ENCODE data around the gene CHRNB2. TPM values are rescaled to one million over a fixed set of nuclear protein-coding genes. Genes with fewer than 3 reads are reported as not detected.

Gene CHRNB2
- polyA plus RNA-seq, 1 donor (not counting 4 experiments of a cell fraction or from before 2014, with no cell fraction given) = 0.09 TPM

DNA sequence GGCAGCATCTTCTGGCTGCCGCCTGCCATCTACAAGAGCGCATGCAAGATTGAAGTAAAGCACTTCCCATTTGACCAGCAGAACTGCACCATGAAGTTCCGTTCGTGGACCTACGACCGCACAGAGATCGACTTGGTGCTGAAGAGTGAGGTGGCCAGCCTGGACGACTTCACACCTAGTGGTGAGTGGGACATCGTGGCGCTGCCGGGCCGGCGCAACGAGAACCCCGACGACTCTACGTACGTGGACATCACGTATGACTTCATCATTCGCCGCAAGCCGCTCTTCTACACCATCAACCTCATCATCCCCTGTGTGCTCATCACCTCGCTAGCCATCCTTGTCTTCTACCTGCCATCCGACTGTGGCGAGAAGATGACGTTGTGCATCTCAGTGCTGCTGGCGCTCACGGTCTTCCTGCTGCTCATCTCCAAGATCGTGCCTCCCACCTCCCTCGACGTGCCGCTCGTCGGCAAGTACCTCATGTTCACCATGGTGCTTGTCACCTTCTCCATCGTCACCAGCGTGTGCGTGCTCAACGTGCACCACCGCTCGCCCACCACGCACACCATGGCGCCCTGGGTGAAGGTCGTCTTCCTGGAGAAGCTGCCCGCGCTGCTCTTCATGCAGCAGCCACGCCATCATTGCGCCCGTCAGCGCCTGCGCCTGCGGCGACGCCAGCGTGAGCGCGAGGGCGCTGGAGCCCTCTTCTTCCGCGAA, 3.8 kb downstream of the CHRNB2 start:
- dilution Hi-C loops (cut with MboI; ENCODE audit: extremely low pct_ligation_motif_present, low sequenced_read_pairs) = no loop called here
- Histone ChIP-seq H3K9me1 (ENCODE audit: control insufficient read depth, extremely low read depth, insufficient read depth, low read length) (no peaks in the 10 kb centered on the region), H3K27ac (ENCODE audit: control insufficient read depth, insufficient read depth, low read length) (no peak overlapping the region), H3K79me2 (ENCODE audit: control insufficient read depth, insufficient read depth, low read length) (no peaks in the 10 kb centered on the region), H3K27me3 (ENCODE audit: control insufficient read depth, extremely low read depth, insufficient read depth, low read length) (peaks cover 18% of the 10 kb centered on the region), H2AFZ (ENCODE audit: control insufficient read depth, low read length) (no peak overlapping the region), H4K20me1 (ENCODE audit: control insufficient read depth, extremely low read depth, insufficient read depth, low read length) (no peaks in the 10 kb centered on the region), H3K4me3 (ENCODE audit: control insufficient read depth in 2 of 3, extremely low read depth in 1 of 3, insufficient read depth in 2 of 3, low read depth in 1 of 3, low read length in 3 of 3) (no peak overlapping the region), H3K4me1 (ENCODE audit: control insufficient read depth, extremely low read depth, insufficient read depth, low read length) (peaks cover 3% of the 10 kb centered on the region), H3K9ac (ENCODE audit: control insufficient read depth, extremely low read depth, insufficient read depth, low read length) (no peak overlapping the region), H3K36me3 (ENCODE audit: control insufficient read depth in 2 of 2, extremely low read depth in 1 of 2, insufficient read depth in 2 of 2, low read length in 2 of 2) (no peaks in the 10 kb centered on the region), H3K4me2 (ENCODE audit: control insufficient read depth, extremely low read depth, insufficient read depth, low read depth, low read length) (no peak overlapping the region), H3K9me3 (ENCODE audit: control insufficient read depth, low read depth, low read length) (no peaks in the 10 kb centered on the region)
- FAIRE-seq = no peak
- no peak for DNase-seq (ENCODE audit: low read depth, low spot score)
- TF ChIP-seq EZH2 (IDR thresholded peaks at IDR 0.05; ENCODE audit: low read length) = no peak
- TF ChIP-seq, protein P1, sequence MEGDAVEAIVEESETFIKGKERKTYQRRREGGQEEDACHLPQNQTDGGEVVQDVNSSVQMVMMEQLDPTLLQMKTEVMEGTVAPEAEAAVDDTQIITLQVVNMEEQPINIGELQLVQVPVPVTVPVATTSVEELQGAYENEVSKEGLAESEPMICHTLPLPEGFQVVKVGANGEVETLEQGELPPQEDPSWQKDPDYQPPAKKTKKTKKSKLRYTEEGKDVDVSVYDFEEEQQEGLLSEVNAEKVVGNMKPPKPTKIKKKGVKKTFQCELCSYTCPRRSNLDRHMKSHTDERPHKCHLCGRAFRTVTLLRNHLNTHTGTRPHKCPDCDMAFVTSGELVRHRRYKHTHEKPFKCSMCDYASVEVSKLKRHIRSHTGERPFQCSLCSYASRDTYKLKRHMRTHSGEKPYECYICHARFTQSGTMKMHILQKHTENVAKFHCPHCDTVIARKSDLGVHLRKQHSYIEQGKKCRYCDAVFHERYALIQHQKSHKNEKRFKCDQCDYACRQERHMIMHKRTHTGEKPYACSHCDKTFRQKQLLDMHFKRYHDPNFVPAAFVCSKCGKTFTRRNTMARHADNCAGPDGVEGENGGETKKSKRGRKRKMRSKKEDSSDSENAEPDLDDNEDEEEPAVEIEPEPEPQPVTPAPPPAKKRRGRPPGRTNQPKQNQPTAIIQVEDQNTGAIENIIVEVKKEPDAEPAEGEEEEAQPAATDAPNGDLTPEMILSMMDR (optimal IDR thresholded peaks at IDR 0.05 in 1 of 3, IDR thresholded peaks at IDR 0.05 in 1 of 3, conservative IDR thresholded peaks at IDR 0.05 in 1 of 3; ENCODE audit: extremely low read depth in 1 of 3, insufficient read depth in 2 of 3, low read length in 3 of 3) = no peak

DNA sequence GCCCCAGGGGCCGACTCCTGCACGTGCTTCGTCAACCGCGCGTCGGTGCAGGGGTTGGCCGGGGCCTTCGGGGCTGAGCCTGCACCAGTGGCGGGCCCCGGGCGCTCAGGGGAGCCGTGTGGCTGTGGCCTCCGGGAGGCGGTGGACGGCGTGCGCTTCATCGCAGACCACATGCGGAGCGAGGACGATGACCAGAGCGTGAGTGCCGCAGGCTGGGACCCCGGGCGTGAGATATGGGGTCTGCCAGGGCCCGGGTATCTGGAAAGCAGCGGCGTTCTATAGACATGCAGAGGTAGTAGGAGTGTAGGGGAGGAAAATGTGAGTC, 4.3 kb downstream of the CHRNB2 start:
- no peaks in the 10 kb centered on the region for H4K20me1 ChIP-seq (ENCODE audit: control insufficient read depth, extremely low read depth, insufficient read depth, low read length)
- H3K4me3 ChIP-seq (ENCODE audit: control insufficient read depth in 2 of 3, extremely low read depth in 1 of 3, insufficient read depth in 2 of 3, low read depth in 1 of 3, low read length in 3 of 3) = no peak overlapping the region
- H3K79me2 ChIP-seq (ENCODE audit: control insufficient read depth, insufficient read depth, low read length) = no peaks in the 10 kb centered on the region
- H3K9me1 ChIP-seq (ENCODE audit: control insufficient read depth, extremely low read depth, insufficient read depth, low read length) = no peaks in the 10 kb centered on the region
- H3K27me3 ChIP-seq (ENCODE audit: control insufficient read depth, extremely low read depth, insufficient read depth, low read length) = peaks cover 15% of the 10 kb centered on the region
- FAIRE-seq (no peak), DNase-seq (ENCODE audit: low read depth, low spot score) (no peak)
- no peak overlapping the region for H3K27ac ChIP-seq (ENCODE audit: control insufficient read depth, insufficient read depth, low read length)
- peaks cover 3% of the 10 kb centered on the region for H3K4me1 ChIP-seq (ENCODE audit: control insufficient read depth, extremely low read depth, insufficient read depth, low read length)
- no peak overlapping the region for H3K9ac ChIP-seq (ENCODE audit: control insufficient read depth, extremely low read depth, insufficient read depth, low read length)
- no peaks in the 10 kb centered on the region for H3K9me3 ChIP-seq (ENCODE audit: control insufficient read depth, low read depth, low read length)
- H3K4me2 ChIP-seq (ENCODE audit: control insufficient read depth, extremely low read depth, insufficient read depth, low read depth, low read length) = no peak overlapping the region
- dilution Hi-C loops (cut with MboI; ENCODE audit: extremely low pct_ligation_motif_present, low sequenced_read_pairs) = no loop called here
- TF ChIP-seq EZH2 (IDR thresholded peaks at IDR 0.05; ENCODE audit: low read length) = no peak
- TF ChIP-seq, protein P1 (optimal IDR thresholded peaks at IDR 0.05 in 1 of 3, IDR thresholded peaks at IDR 0.05 in 1 of 3, conservative IDR thresholded peaks at IDR 0.05 in 1 of 3; ENCODE audit: extremely low read depth in 1 of 3, insufficient read depth in 2 of 3, low read length in 3 of 3) = no peak
- no peak overlapping the region for H2AFZ ChIP-seq (ENCODE audit: control insufficient read depth, low read length)
- H3K36me3 ChIP-seq (ENCODE audit: control insufficient read depth in 2 of 2, extremely low read depth in 1 of 2, insufficient read depth in 2 of 2, low read length in 2 of 2) = peaks cover 0 to 1% of the 10 kb centered on the region in 2 experiments
